GM19023 (cell line): ENCODE measurements around the gene ANKRD11.
"Not testable (repeated sequence)": the region's sequence is repeated elsewhere in the genome, so short reads cannot be mapped to it uniquely, and the experiment has no call there.

ENCODE experiments used
- ATAC-seq: cut with Tn5 transposase; IDR thresholded peaks from one replicate; pipeline ENCODE4 v1.9.1; 2021; ENCODE audit warnings: mild to moderate bottlenecking, moderate library complexity; ENCODE audit not compliant: unreplicated experiment

ANKRD11 gene

DNA sequence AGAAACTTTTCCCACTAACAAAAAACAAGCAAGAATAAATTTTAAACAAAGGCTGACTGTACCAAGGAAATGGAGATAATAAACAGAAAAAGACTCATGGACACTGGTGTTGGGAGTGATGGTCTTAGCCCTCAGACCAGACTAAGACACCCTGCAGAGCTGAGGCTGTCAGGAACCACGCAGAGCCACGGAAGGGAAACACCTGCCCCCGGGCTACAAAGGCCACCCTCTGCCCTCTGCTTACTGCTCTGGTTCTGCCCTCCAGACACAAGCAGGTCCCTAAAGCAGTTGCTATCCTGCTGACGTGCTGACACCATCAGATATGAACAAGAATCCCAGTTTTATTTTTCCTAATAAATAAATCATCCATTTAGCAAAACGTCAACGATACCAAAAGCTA lies 80.0 kb downstream of the ANKRD11 start:
- no peak for ATAC-seq

GRCh38 chr16:89409161-89409711 lies 81.1 kb downstream of the ANKRD11 start:
- ATAC-seq, result no peak

- no peak for ATAC-seq
Observed at GRCh38 chr16:89408315-89408714, 82.0 kb downstream of the ANKRD11 start.

GRCh38 chr16:89407925-89408300 lies 82.4 kb downstream of the ANKRD11 start:
- no peak for ATAC-seq

- no peak for ATAC-seq
Observed at GRCh38 chr16:89407282-89407924, 83.0 kb downstream of the ANKRD11 start.

DNA sequence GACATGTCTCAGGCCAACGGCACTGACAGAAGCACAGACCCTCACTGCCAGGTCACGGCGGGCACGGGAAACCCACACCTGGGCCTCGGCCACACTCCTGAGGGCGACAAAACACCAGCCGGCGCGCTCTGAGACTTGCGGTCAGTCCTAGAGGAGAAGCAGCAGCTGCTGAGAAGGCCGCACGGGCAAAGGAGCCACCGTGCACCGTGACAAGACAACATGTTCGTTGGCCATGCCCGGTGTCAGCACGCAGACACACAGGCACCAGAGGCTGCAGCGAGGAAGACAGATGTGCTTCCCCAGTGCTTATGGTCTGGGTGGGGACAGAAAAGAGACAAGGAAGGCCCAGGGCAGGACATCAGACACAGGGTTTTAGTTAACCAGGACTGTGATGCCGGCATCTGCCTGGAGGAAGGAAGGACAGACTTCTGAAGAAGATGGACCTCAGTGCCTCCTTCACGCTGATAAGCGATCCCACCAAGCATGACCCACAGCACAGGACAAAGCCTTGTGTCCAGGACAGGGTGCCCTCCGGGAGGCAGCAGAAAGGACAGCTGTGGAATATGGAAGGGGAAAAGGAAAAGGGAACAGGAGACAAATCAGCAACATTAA lies 84.0 kb downstream of the ANKRD11 start:
- no peak for ATAC-seq

DNA sequence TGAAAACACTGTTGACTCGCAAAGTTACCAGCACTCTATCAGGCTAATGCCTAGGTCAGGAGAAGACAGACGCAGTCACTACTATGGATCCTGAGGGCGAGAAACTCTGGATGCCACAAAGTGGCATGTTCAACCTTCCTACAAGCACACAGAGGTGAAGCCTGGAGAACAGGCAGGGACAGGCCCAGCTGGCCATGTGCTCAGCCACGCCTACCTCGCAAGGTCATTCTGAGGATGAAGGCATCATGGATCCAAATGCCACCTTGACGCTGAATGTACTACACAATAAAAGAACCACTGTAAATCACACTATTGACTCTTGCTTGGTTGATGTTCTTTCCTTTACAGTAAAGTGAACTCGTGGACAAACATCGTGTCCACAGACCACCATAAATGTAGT lies 85.8 kb downstream of the ANKRD11 start:
- no peak for ATAC-seq

DNA sequence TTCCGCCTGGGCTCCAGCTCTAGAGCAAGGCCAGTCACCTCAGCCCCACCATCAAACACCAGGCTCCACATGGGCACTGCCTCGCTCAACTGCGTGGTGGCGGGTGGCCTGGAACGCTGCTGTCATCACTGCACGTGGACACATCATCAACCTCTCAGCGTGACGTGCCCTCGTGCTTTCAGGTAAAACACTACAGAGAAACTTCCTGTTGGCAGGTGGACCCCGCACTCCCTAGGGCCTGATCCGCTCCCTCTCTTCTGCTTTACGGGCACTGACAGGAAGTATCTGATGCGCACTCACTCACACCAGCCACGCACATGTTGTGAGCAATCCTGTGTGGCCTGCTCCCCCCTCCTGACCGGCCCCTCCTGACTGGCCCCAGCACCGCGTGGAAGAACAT lies 87.4 kb downstream of the ANKRD11 start:
- ATAC-seq, result no peak

DNA sequence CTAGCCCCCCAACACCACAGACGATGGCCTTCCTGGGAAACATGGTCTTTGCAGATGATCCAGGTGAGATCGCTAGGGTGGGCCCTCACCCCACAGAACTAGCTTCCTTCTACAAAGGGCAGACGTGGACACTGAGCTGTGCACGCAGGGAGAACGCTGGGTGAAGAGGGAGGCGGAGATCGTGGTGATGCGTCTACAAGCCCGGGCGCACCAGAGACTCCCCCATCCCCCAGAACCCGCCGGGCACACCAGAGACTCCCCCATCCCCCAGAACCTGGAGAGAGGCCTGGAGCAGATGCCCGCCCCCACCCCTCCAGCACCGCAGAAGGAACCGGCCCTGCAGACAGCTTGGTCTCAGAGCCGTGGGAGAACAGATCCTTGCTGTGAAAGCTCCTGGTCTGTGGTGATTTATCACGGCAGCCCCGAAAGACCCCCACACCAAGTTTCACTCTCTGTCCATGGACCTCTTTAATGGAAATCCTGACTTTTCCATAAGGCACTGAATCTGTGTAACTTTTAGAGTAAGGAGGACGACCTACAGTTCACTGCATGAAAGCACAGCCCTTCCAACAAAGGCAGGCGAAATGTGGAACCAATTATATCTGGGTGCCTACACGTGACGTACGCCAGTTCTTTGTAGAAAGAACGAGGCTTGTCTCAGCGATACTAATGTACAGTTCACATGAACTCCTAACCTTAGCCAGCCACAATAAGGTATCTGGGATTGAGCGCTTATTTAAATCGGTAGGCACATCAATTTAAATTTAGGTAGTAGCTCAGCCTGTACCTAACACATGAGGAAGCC lies 88.5 kb downstream of the ANKRD11 start:
- ATAC-seq, result no peak

DNA sequence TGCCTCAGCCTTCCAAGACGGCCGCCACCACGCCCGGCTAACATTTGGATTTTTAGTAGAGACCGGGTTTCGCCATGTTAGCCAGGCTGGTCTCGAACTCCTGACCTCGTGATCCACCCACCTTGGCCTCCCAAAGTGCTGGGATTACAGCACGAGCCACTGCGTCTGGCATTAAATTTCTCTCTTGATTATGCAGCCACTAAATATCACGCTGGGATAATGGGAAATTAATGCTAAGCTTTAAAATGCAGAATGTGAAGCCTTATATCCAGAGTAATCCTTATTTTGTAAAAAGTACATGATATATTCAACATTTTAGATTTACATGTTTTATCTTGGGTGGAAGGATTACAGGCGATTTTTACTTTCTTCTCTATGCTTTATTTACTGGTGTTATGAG lies 89.2 kb downstream of the ANKRD11 start:
- ATAC-seq, result no peak

DNA sequence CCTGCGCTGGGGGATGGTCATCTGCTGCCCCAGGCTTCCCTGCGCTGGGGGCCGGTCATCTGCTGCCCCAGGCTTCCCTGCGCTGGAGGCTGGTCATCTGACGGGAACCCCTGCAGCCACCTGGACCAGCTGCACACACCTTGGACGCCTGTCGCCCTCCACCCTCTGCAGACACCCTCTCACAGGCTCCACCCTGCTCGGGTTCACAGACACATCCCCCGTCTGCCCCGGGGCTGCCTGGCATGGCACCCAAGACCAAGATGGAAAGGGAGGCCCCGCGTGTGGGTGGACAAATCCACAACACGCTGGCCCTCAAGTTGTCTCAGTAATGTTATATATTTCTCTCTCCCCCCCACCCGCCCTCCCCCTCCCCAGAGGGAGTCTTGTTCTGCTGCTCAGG lies 89.6 kb downstream of the ANKRD11 start:
- ATAC-seq, result no peak

DNA sequence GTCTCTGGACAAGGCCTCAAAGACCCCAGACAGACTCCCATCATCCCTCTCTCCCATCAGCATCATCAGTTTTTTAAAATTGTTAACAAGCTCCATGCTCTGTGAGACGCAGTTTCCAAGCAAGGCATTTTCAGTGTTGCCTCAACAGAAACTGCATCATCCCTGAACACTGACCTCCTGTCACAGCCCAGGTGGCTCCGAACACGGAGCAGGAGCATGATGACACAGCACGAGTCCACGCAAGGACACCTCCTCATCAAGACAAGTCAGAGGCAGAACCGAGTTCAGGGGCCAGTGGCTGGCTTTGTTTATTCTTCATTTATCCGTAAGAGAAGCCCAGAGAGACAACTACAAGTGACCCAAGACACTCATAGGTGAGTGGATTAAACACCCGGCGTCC lies 91.4 kb downstream of the ANKRD11 start:
- no peak for ATAC-seq

- no peak for ATAC-seq
Observed at GRCh38 chr16:89397331-89397861, 93.0 kb downstream of the ANKRD11 start.

GRCh38 chr16:89396156-89396555 lies 94.2 kb downstream of the ANKRD11 start:
- ATAC-seq, result no peak

DNA sequence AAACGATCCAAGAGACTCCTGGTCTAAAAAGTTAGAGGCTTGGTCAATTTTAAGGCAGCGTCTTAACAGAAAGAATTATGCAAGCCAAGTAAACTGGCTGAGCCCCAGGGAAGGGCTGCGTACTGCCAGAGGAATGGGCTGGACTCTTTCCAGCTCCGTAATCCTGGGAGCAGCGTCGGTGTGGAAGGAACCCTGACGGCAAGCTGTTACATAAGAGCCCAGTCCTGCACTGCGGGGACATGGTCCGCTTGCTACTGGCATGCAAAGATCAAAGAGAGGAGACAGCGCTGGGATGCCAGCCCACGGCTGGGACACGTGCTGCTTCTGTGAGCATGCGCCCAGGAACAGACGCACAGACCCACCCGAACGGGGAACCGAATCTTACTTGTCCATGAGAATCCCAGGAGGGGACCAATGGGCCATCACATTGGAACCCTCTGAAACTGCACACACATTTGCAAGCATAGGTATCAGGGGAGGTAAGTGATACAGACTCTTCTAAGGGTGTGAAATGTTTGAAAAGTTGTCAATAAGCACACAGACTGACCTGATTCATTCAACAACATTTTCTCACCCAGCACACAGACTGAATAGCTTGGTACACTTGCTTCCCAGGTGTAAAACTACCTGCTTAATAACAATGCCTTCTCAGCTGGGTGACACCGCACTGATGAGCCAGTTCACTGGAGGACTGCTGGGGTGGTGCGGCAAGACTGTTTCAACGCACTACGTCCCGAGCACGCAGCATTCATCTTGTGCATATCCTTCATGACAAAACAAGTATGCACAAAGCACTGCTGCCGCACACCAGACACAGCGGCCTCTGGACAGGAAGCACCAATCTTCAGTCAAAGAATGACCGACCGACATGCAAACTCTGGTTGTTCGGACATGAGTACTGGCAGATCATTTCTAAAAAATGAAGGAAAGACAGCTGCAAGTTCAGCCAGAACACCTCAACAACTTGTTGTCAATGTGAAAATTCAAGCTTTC lies 94.9 kb downstream of the ANKRD11 start:
- ATAC-seq, result no peak

DNA sequence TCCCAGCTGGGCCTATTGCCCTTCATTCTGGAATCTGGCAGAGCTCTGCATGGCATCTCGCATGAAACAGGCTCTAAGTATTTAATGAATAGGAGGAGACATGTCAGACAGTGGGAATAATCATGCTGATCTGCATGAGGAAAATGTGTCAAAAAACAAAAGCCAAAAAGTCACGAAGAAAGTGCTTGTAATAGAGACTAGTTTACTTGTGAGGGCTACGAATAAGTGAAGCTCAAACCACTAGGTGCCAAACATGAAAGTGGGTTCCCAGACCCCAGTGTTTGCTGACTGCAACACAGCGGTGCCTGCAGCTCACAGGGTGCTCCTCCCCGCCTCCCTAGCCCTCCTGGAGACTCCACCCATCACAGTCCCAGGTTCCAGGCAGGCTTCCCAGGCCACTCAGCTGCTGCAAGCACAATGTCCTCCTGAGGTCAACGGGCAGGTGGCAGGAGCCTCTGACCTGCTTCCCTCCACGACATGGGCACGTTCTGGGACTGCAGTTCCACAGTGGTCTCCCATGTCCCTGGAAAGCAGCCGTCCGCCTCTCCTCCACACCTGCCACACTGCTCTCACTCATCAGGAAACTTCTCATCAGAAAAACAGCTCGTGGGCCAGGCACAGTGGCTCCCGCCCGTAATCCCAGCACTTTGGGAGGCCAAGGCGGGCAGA lies 96.5 kb downstream of the ANKRD11 start:
- ATAC-seq, result no peak

GRCh38 chr16:89392881-89393737 lies 97.3 kb downstream of the ANKRD11 start:
- no peak for ATAC-seq

- not testable (repeated sequence) for ATAC-seq
Observed at GRCh38 chr16:89390224-89390583, 100.2 kb downstream of the ANKRD11 start.
